Cardiac septum (tissue), 1 donor: ENCODE measurements around the gene POU6F2. TPM values are rescaled to one million over a fixed set of nuclear protein-coding genes. Genes with fewer than 3 reads are reported as not detected.

Experiments
- DNase-seq: peaks from one replicate; pipeline ENCODE4 v3.0.0-alpha.2; 2020; ENCODE audit warnings: low spot score
- intact Hi-C: fragments of 100-400 bp; cut with DNase I; formaldehyde crosslinking; loops from one replicate; pipeline ENCODE4 v1.14.0; 2022
- total RNA-seq: library from RNA; stranded (reverse); fragmentation: NEBNext Ultra II Directional; extraction: Animal tissue kit (Norgen Biotek cat#: 25700); gene quantifications from one replicate; pipeline ENCODE4 v1.2.1, GENCODE V29; 2021
- donor health status: DM: no; HTN: no; CAD: no.

POU6F2 gene
- total RNA-seq, 1 donor from 2014 or later, result 0.19 TPM

- intact Hi-C loops, result no loop called here
- no peak for DNase-seq
Measured at GRCh38 chr7:39099146-39099545, 121.4 kb downstream of the POU6F2 start.

DNA sequence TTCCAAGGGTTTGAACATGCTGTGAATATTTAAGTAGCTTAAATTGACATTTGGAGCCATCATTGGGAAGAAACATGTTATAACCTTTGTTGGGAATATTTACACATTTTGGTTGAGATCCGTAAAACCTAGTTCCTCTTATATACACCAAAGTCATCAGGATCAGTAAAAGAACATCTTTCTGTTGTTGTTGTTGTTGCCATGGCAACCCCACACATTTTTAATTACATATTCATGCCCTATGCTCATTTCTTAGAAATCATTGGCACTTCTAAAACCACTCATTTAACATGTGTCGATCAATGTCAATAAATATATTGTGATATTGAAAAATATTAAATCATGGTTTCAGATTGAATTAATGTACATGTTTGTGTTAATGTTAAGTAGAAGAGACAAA, 122.6 kb downstream of the POU6F2 start:
- intact Hi-C loops, result no loop called here
- no peak for DNase-seq

DNA sequence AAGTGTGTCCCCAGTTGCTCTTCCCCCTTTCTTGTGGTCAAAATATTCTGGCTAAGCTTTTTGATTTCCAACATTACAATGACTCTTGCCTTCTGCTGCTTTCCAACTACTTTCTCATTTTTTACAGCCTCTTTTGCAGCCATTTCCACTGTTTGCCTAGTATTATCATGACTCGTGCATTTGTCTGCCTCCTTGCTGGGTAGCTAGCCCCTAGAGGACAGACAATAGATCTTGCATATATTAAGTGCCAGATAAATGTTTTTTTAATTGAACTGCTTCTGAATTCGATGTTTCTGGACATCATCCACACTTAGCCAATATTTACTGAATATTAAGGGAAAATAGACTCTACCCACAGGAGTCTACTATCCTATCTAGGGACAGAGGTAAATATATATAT, 124.5 kb downstream of the POU6F2 start:
- intact Hi-C loops, result no loop called here

DNA sequence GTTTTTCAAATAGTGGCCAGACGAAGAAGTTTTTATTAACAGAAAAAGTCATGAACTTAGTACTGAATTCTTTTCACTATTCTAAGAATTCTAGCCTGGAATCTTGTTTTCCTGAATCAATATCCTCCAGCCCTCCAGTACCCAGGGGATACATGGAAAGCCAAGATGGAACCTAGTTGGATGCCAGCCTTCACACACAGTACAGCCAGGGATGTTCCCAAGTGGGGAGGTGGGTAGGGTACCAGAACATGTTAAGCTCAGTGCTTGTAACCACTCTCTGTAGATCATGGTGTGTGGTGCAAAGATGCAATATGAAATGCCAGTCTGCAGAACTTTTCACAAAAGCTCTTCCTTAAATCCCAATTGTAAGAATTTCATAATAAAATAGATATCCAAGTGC, 128.0 kb downstream of the POU6F2 start:
- intact Hi-C loops, result no loop called here
- no peak for DNase-seq

More for the DNA sequence above, 124.5 kb downstream of the POU6F2 start:
- no peak for DNase-seq

- DNase-seq, result no peak
Measured at GRCh38 chr7:39125846-39126245, 148.1 kb downstream of the POU6F2 start.

GRCh38 chr7:39127058-39127457, 149.3 kb downstream of the POU6F2 start:
- intact Hi-C loops, result no loop called here
- DNase-seq, result no peak

More at GRCh38 chr7:39125846-39126245, 148.1 kb downstream of the POU6F2 start:
- intact Hi-C loops, result no loop called here

DNA sequence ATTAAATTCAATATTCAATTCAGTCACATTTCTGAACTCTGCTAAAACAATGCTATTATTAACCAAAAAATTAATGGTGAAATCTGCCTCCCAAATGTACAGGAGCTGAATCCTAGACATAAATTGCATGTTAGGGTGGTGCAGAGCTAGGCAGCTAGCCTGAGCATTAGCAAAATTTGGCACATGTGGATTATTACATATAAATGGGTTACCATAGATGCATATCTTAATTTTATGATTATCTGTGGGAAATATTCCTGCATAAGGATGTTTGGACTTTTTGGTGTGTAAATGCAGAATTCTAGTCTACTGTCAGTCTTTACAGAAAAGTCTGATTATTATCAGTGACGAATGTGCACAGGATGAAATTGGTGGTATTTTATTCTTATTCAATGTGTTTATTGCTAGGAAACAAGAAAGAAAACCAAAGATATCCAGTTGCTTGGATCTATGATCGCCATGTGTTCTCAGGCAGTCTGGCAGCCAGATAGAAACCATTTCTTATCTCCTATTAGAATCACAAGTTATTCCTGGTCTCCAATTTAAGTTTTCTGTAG, 150.7 kb downstream of the POU6F2 start:
- DNase-seq, result no peak
- intact Hi-C loops, result no loop called here

DNA sequence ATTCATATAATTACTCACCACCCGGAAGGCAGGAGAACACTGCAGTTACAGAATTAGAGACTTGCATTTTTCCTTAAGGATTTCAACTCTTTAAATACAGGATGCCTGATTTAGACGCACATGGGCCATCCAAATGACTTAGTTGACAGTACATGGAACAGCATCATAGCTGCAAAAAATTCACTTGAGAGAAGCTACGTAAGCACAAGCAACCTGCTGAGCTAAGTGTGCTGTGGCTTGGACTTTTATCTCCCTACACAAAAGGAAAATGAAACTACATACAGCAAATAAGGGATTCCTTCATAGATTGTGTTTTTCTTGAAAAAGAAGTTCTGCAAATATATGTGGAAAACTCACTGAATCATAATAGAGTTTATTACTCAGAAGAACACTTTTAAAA, 152.6 kb downstream of the POU6F2 start:
- DNase-seq, result no peak
- intact Hi-C loops, result no loop called here

DNA sequence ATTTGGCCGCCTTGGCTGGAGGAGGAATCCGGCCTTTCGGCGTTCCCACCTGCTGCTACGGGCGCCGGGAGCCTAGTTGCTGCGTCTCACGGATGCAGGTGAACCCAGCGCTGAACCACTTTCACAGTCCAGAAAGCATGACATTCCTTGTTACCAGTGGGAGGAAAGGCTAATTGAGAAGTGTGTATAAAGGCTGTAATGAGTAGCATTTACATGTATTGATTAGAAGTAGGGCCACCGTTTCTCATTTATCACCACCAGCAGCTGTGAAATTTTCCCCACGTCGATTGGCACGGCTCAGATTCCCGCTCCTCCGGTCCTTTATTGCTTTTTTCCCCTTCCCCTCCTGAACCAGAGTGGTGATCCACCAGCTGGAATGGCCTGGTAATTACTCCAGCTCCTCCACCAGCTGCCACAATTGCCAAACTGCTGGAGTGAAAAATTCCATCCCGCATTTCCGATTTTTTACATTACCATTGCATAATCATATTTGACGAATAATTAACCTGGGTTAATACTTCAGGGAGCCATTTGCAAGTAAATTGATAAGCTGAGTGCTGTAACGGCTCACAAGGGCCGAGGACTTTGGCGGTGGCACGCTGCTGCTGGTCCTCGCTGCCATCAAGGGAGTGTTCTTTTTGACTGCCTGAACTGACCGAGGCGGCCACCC, 153.3 kb downstream of the POU6F2 start:
- DNase-seq, result no peak
- intact Hi-C loops, result no loop called here

DNA sequence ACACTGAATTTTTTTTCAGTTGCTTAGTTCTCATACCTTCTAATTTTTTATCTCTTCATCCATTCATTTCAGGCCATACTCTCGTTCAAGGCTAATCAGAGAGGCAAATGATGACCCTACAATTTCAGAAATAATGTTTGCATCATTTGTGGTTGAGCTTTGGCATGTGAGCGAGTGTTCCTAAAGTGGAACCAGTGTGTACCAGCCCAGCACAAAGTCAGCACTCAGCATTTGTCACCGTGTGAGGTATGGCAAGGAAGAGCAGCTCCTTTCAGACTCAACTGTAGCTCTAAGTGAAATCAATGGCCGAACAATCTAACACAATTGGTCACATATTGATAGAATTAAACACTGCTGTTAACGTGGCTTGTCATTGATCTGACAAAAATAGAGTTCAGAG, 154.6 kb downstream of the POU6F2 start:
- intact Hi-C loops, result no loop called here
- no peak for DNase-seq

- no peak for DNase-seq
- intact Hi-C loops, result no loop called here
Measured at GRCh38 chr7:39133088-39133487, 155.4 kb downstream of the POU6F2 start.

- no peak for DNase-seq
- intact Hi-C loops, result no loop called here
Measured at GRCh38 chr7:39137480-39137879, 159.8 kb downstream of the POU6F2 start.

DNA sequence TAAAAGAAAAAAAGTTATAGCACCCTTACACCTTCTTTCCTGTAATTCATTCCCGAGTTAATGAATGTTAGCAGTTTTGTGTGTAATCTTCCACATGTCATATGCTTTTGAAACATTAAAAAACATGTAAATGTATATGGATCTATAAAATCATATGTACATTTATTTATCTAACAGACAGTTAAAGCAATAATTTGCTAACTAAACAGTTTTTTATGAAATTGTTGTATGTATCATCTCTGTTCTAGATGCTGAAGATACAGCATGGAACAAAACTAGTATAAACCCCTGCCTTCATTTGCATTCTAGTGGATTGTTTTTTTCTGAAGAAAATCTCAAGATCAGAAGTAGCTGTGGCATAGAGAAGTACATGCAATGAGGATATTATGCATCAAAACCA, 165.0 kb downstream of the POU6F2 start:
- intact Hi-C loops, result no loop called here
- DNase-seq, result no peak

DNA sequence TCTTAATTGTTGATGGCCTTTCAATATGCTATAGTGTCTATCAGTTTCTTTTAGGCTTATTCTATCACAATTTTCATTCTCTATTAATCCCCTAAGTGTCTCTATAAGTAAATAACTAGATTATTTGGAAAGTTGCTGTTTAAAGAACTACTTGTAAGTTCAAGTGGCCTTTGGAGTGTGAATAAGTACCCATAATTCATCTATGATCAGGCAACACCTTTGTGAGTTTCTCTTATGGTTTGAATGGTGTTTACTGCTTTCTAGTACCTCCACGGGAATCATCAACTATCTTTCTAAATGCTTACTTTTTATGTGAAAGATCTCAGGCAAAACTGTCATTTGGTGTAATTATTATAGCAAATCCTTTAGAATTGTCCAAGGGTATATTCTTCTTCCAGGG, 166.7 kb downstream of the POU6F2 start:
- no peak for DNase-seq
- intact Hi-C loops, result no loop called here

DNA sequence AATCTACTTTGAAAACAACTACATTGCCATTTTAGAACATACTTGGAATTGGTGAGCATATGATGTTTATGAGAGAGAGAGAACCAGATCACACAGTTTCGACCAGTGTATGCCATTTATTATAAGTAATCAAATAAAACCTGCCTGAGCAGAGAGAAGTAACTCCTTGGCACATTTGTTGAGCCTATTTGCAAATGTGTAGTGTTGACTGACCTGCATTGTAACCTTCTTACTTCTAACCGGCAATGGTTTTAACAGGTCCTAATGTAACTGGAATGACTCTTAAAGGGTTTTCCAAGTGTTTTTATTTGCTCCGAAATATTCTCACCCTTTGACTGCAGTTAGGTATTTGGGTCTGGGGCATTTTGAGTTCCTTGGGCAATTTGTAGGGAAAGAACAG, 167.6 kb downstream of the POU6F2 start:
- intact Hi-C loops, result no loop called here
- no peak for DNase-seq

- intact Hi-C loops, result no loop called here
- DNase-seq, result no peak
Measured at GRCh38 chr7:39145935-39146334, 168.2 kb downstream of the POU6F2 start.

GRCh38 chr7:39152701-39153100, 175.0 kb downstream of the POU6F2 start:
- intact Hi-C loops, result no loop called here
- DNase-seq, result no peak

- DNase-seq, result no peak
- intact Hi-C loops, result no loop called here
Measured at GRCh38 chr7:39153113-39153512, 175.4 kb downstream of the POU6F2 start.

DNA sequence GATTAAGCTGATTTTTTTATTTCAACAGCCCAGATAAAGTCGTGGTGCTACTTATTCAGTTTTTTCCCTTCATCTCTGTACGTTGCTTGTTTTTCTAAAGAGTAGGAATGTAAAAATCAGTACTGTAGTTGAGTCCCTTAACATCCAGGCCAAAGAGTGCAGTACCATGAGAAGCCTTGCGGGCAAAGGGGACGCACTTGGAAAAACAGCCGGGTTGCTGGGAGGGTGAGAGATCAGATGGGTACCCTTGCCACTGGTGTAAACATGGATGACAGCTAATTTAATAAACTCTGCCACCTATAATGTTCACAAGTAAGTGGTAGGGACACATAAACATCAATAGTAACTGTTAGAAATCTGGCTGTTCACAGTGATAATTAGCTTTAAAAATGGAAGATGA, 175.9 kb downstream of the POU6F2 start:
- intact Hi-C loops, result no loop called here
- DNase-seq, result no peak

DNA sequence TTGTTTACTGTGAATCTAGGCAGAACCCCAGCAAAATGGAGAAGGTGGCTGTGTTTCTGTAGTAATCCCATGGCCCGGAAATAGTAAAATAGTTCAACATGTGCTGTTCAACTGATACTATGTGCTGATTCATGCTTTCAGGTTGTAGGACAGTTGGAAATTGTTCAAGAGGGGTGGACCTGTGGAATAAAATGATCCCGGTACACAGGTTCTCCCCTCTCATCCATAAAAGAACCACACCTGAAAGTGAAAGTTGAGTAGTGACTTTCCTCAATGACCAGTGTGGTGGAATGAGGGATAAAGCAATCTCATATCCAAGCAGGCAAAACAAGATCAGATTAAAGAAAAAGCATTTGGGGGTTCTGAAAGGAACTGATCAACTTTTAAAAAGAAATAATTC, 177.1 kb downstream of the POU6F2 start:
- no peak for DNase-seq
- intact Hi-C loops, result no loop called here

GRCh38 chr7:39158367-39158766, 180.7 kb downstream of the POU6F2 start:
- DNase-seq, result no peak
- intact Hi-C loops, result no loop called here

GRCh38 chr7:39161903-39162302, 184.2 kb downstream of the POU6F2 start:
- intact Hi-C loops, result no loop called here
- DNase-seq, result no peak
